ENCODE data around the gene KATNAL2. TPM values are rescaled to one million over a fixed set of nuclear protein-coding genes. Genes with fewer than 3 reads are reported as not detected.

The KATNAL2 gene
- polyA plus RNA-seq, 1 of the 3 experiments (the other 2 are of a cell fraction) = 6.5 TPM

- TF ChIP-seq ZBTB33 (IDR thresholded peaks at IDR 0.05; ENCODE audit: borderline replicate concordance, low read depth) (no peak), GABPA (IDR thresholded peaks at IDR 0.05; ENCODE audit: low read depth) (no peak), NRF1 (IDR thresholded peaks at IDR 0.05; ENCODE audit: low read depth, low read length) (no peak), RCOR1 (IDR thresholded peaks at IDR 0.05; ENCODE audit: low read length) (no peak), EP300 (IDR thresholded peaks at IDR 0.05; ENCODE audit: borderline replicate concordance in 1 of 2, low read depth in 1 of 2, low read length in 1 of 2) (no peak), NFIC (IDR thresholded peaks at IDR 0.05; ENCODE audit: borderline replicate concordance) (no peak), GATA2 (CRISPR knock-in tag; IDR thresholded peaks at IDR 0.05) (no peak), ELF1 (IDR thresholded peaks at IDR 0.05) (no peak), MXI1 (IDR thresholded peaks at IDR 0.05; ENCODE audit: low read depth, low read length) (no peak), JUND (IDR thresholded peaks at IDR 0.05) (no peak)
These were observed 178.4 kb downstream of the KATNAL2 start (continued) for GRCh38 chr18:47095810-47096209.

GRCh38 chr18:47100212-47100831 is 182.9 kb downstream of the KATNAL2 start:
- Histone ChIP-seq H3K79me2 (ENCODE audit: insufficient read depth) (no peaks in the 10 kb centered on the region), H3K27me3 (ENCODE audit: insufficient read depth) (no peaks in the 10 kb centered on the region), H3K36me3 (replicated peaks in 1 of 2; ENCODE audit: control insufficient read depth in 1 of 2, insufficient read depth in 2 of 2, low read length in 1 of 2) (peaks cover 0 to 23% of the 10 kb centered on the region in 2 experiments), H3K4me1 (ENCODE audit: control insufficient read depth in 1 of 2, insufficient read depth in 2 of 2, low read depth in 1 of 2, low read length in 1 of 2) (no peaks in the 10 kb centered on the region), H3K4me2 (no peak overlapping the region), H3K9ac (no peak overlapping the region), H3K9me2 (no peaks in the 10 kb centered on the region), H3K9me3 (no peaks in the 10 kb centered on the region), H4K20me1 (ENCODE audit: insufficient read depth) (no peaks in the 10 kb centered on the region), H3K4me3 (ENCODE audit: low read depth in 2 of 2, low read length in 1 of 2) (no peak overlapping the region), H3K27ac (ENCODE audit: low read depth in 2 of 2, low read length in 1 of 2) (no peak overlapping the region), H2AFZ (ENCODE audit: low read depth) (no peak overlapping the region), H3F3A (replicated peaks; ENCODE audit: insufficient read depth) (no peaks in the 10 kb centered on the region)
- POLR2A ChIA-PET = no interaction called here
- peak; percentile 51 for DNase-seq
- CTCF ChIA-PET = interaction anchor here (0.6 to 4.0 kb wide), 23 partner anchors 9 to 844 kb away, joined by 3 to 74 read pairs (median 4); no protein-coding TSS in a partner anchor
- WGBS (ENCODE audit: low lambda C conversion rate) = 54% methylated on average over 11 of the region's 12 CpGs
- TF ChIP-seq SMC3 (IDR thresholded peaks at IDR 0.05; ENCODE audit: low read depth, low read length) = peak; percentile 83
- TF ChIP-seq TAF1 (IDR thresholded peaks at IDR 0.05; ENCODE audit: borderline replicate concordance, low read depth, low read length) = no peak
- TF ChIP-seq POLR2AphosphoS5 (IDR thresholded peaks at IDR 0.05; ENCODE audit: low read depth, low read length) = no peak
- no peak for TF ChIP-seq YY1 (IDR thresholded peaks at IDR 0.05; ENCODE audit: low read depth)
- no peak for TF ChIP-seq GABPA (IDR thresholded peaks at IDR 0.05; ENCODE audit: low read depth)
- no peak for TF ChIP-seq FOXJ3 (CRISPR knock-in tag; IDR thresholded peaks at IDR 0.05)
- TF ChIP-seq GATA2 (CRISPR knock-in tag; IDR thresholded peaks at IDR 0.05) = no peak
- no peak for TF ChIP-seq JUND (IDR thresholded peaks at IDR 0.05)
- no peak for TF ChIP-seq CHD2 (IDR thresholded peaks at IDR 0.05; ENCODE audit: low read length, partially characterized antibody)
- no peak for TF ChIP-seq FOXM1 (IDR thresholded peaks at IDR 0.05; ENCODE audit: low read depth)
- no peak for TF ChIP-seq NRF1 (IDR thresholded peaks at IDR 0.05; ENCODE audit: low read depth, low read length)
- TF ChIP-seq EP300 (IDR thresholded peaks at IDR 0.05; ENCODE audit: borderline replicate concordance in 1 of 2, low read depth in 1 of 2, low read length in 1 of 2) = no peak
- TF ChIP-seq ELF1 (IDR thresholded peaks at IDR 0.05) = no peak
- no peak for TF ChIP-seq PBX3 (IDR thresholded peaks at IDR 0.05)
- TF ChIP-seq CTCF (IDR thresholded peaks at IDR 0.05) = peak; percentile 75
- no peak for TF ChIP-seq ZBTB33 (IDR thresholded peaks at IDR 0.05; ENCODE audit: borderline replicate concordance, low read depth)
- TF ChIP-seq NFIC (IDR thresholded peaks at IDR 0.05; ENCODE audit: borderline replicate concordance) = no peak
- TF ChIP-seq SIN3A (IDR thresholded peaks at IDR 0.05; ENCODE audit: borderline replicate concordance, low read depth, low read length) = no peak
- TF ChIP-seq USF1 (IDR thresholded peaks at IDR 0.05; ENCODE audit: borderline replicate concordance, low read depth) = no peak
